ENCODE measurements around the gene SH3YL1. TPM values are rescaled to one million over a fixed set of nuclear protein-coding genes. Genes with fewer than 3 reads are reported as not detected.

Gene SH3YL1
- total RNA-seq, 2 donors from 2014 or later = 72.4 to 117 TPM

DNA sequence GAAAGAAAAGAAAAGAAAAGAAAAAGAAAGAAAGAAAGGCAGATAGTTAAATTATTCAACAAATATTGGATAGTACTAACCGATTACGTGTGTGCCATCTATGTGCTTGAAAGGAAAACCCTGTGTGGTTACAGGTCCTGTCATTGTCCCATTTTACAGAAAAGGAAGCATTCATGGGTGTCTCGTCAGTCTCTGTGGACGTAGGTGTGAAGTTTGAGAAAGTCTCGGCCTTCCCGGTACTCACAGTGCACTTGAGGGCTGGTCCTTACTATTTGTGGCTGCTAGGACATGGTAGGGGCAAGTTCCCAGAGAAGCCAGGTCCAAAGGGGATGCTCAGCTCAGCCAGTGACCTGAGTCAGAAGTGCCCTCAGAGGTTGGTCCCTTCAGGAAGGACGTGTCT lies 19.3 kb downstream of the SH3YL1 start:
- Histone ChIP-seq H3K9me3 (no peaks in the 10 kb centered on the region), H3K36me3 (no peaks in the 10 kb centered on the region), H3K27me3 (replicated peaks; ENCODE audit: insufficient read depth) (no peaks in the 10 kb centered on the region), H3K27ac (no peak overlapping the region), H3K4me1 (replicated peaks) (no peaks in the 10 kb centered on the region), H3K4me3 (no peak overlapping the region)
- TF ChIP-seq, protein P1, sequence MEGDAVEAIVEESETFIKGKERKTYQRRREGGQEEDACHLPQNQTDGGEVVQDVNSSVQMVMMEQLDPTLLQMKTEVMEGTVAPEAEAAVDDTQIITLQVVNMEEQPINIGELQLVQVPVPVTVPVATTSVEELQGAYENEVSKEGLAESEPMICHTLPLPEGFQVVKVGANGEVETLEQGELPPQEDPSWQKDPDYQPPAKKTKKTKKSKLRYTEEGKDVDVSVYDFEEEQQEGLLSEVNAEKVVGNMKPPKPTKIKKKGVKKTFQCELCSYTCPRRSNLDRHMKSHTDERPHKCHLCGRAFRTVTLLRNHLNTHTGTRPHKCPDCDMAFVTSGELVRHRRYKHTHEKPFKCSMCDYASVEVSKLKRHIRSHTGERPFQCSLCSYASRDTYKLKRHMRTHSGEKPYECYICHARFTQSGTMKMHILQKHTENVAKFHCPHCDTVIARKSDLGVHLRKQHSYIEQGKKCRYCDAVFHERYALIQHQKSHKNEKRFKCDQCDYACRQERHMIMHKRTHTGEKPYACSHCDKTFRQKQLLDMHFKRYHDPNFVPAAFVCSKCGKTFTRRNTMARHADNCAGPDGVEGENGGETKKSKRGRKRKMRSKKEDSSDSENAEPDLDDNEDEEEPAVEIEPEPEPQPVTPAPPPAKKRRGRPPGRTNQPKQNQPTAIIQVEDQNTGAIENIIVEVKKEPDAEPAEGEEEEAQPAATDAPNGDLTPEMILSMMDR (IDR thresholded peaks at IDR 0.05) = no peak
- TF ChIP-seq POLR2AphosphoS5 (IDR thresholded peaks at IDR 0.05) (no peak), POLR2A (IDR thresholded peaks at IDR 0.05) (no peak)
- intact Hi-C loops (cut with DNase I) = loop anchor here (10.0 kb wide), 1 partner anchor 50 kb away; no protein-coding TSS in a partner anchor
- WGBS = 93% methylated on average over 7 of the region's 7 CpGs
- DNase-seq (ENCODE audit: low spot score) = no peak

DNA sequence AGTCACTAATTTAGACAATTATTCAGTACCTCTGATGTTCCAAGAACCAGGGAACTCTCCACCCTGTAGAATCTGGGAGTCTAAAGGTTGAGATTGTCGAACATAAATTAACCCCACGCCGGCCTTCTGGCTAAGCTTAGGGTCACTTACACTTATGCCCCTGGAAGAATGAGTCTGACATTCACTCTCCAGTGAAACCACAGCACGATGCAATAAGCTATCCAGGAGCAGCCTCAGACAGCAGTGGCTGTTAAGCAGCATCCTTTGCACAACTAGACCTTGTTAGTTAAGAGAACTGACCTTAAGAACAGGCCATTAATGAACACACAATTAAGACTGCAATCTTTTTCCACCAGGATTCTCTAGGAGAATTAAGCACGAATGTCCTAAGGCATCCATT lies 25.0 kb downstream of the SH3YL1 start:
- H3K4me1 ChIP-seq (replicated peaks) = no peaks in the 10 kb centered on the region
- 89% methylated on average over 5 of the region's 5 CpGs for WGBS
- no peaks in the 10 kb centered on the region for H3K36me3 ChIP-seq
- H3K27me3 ChIP-seq (replicated peaks; ENCODE audit: insufficient read depth) = no peaks in the 10 kb centered on the region
- TF ChIP-seq, protein P1 (IDR thresholded peaks at IDR 0.05) = no peak
- no peak for TF ChIP-seq POLR2AphosphoS5 (IDR thresholded peaks at IDR 0.05)
- TF ChIP-seq POLR2A (IDR thresholded peaks at IDR 0.05) = no peak
- no peak overlapping the region for H3K4me3 ChIP-seq
- intact Hi-C loops (cut with DNase I) = no loop called here
- no peaks in the 10 kb centered on the region for H3K9me3 ChIP-seq
- no peak for DNase-seq (ENCODE audit: low spot score)
- H3K27ac ChIP-seq = no peak overlapping the region

DNA sequence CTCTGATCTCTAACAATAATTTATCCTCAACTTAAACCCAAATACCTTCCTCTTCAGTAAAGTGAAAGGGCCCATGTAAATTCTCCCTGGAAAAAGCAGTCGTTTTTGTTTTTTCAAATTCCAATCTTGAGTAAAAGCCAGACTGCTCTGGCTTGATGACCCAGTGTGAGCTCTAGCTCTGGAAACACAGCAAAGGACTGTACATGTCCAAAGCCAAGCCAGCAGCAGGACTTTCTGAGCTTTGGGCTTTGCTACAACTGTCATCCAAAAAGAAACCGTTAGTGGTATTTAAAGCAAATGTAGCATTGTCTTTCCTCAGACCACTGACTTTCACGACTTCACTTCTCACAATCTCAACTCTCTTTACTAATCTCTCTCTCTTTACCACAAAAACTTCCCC lies 25.4 kb downstream of the SH3YL1 start:
- 59% methylated on average over 3 of the region's 3 CpGs for WGBS
- no peak for DNase-seq (ENCODE audit: low spot score)
- H3K4me3 ChIP-seq = no peak overlapping the region
- TF ChIP-seq POLR2AphosphoS5 (IDR thresholded peaks at IDR 0.05) (no peak), POLR2A (IDR thresholded peaks at IDR 0.05) (no peak)
- TF ChIP-seq, protein P1 (IDR thresholded peaks at IDR 0.05) = no peak
- no peaks in the 10 kb centered on the region for H3K27me3 ChIP-seq (replicated peaks; ENCODE audit: insufficient read depth)
- H3K9me3 ChIP-seq = no peaks in the 10 kb centered on the region
- no peak overlapping the region for H3K27ac ChIP-seq
- no peaks in the 10 kb centered on the region for H3K36me3 ChIP-seq
- no peaks in the 10 kb centered on the region for H3K4me1 ChIP-seq (replicated peaks)
- intact Hi-C loops (cut with DNase I) = no loop called here

DNA sequence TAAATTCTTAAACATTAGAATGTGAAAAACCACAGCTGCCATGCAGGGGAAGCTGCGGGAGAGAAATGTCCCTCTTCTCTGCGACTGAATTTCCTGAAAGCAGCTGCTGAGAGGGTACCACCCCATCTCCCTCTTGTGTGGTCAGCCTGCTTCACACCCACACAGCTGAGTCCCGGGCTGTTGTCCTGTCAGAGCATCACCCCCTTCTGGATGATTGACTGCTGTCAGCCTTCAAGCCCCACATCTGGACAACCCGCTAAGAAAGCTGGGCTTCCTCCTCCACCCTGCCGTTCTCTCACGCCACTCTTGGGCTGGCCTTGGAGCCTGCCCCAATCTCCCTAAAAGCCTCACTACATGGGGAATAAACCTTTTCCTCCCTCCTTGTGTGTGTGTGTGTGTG lies 26.0 kb downstream of the SH3YL1 start:
- TF ChIP-seq POLR2A (IDR thresholded peaks at IDR 0.05) (no peak), POLR2AphosphoS5 (IDR thresholded peaks at IDR 0.05) (no peak)
- TF ChIP-seq, protein P1 (IDR thresholded peaks at IDR 0.05) = no peak
- Histone ChIP-seq H3K4me1 (replicated peaks) (no peaks in the 10 kb centered on the region), H3K27me3 (replicated peaks; ENCODE audit: insufficient read depth) (no peaks in the 10 kb centered on the region), H3K36me3 (no peaks in the 10 kb centered on the region), H3K9me3 (no peaks in the 10 kb centered on the region), H3K4me3 (no peak overlapping the region), H3K27ac (no peak overlapping the region)
- WGBS = 84% methylated on average over 6 of the region's 6 CpGs
- intact Hi-C loops (cut with DNase I) = no loop called here
- DNase-seq (ENCODE audit: low spot score) = no peak

DNA sequence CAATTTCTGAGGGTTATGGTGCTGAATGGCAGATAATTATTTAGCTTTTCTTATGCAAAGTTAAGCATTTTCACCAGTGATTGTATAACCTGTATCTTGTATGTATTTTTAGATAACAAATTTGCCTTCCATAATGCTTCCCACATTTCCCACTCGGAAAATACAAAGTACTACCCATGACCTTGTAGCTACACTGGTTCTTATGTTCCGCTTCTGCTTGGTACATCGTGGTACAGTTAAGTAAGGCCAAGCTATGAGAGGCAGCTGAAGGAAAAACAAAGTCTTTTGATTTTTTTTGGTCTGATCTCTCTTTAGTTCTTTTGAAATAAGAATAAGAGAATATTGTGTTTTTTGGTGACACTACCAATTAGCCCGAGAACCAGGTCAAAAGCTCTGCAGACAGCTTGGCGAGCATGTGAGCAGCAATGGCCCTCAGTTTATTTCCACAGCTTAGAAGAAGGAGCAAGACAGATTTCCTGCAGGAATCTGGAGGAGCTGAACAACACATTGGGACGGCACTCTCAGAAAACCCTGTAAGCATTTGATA lies 26.8 kb downstream of the SH3YL1 start:
- Histone ChIP-seq H3K4me1 (replicated peaks) (no peaks in the 10 kb centered on the region), H3K4me3 (no peak overlapping the region), H3K9me3 (no peaks in the 10 kb centered on the region), H3K27me3 (replicated peaks; ENCODE audit: insufficient read depth) (no peaks in the 10 kb centered on the region), H3K36me3 (no peaks in the 10 kb centered on the region), H3K27ac (no peak overlapping the region)
- WGBS = 97% methylated on average over 6 of the region's 6 CpGs
- intact Hi-C loops (cut with DNase I) = no loop called here
- DNase-seq (ENCODE audit: low spot score) = no peak
- TF ChIP-seq POLR2A (IDR thresholded peaks at IDR 0.05) (no peak), POLR2AphosphoS5 (IDR thresholded peaks at IDR 0.05) (no peak)
- TF ChIP-seq, protein P1 (IDR thresholded peaks at IDR 0.05) = no peak

Measured in prostate gland (tissue), 2 donors.